ENCODE results near the gene GPATCH8.
A peak's percentile ranks its signal among the peaks of the same experiment; 100 is the strongest.
"Not testable (repeated sequence)": the region's sequence is repeated elsewhere in the genome, so short reads cannot be mapped to it uniquely, and the experiment has no call there.

GPATCH8 gene

DNA sequence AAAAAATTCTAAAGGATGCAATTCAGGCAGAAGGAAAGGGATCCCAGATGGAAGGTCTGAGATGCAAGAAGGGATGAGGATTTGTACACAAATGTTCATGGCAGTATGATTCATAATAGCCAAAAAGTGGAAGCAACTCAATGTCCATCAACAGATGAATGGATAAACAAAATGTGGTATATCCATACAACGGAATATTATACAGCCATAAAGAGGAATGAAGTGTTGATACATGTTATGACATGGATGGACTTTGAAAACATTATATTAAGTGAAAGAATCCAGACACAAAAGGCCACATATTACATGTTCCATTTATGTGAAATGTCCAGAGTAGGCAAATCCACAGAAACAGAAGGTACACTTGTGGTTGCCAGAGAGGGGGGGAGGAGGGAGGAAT lies 23.9 kb upstream of the GPATCH8 start:
- no peak for DNase-seq (ENCODE audit: low spot score)

DNA sequence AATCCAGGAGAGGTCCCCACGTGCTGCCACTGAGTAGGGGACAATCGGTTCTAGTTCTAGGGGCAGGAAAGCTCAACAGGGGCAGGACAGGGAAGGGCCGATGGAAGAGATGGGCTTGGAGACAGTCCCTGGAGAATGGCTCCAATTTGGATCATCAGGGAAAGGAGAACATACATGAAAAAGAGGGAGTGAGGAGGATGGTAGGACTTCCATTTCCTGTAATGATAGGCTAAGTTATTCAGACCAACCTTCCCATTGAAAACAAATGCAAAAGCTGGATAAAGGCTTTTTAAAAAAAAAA lies 20.4 kb upstream of the GPATCH8 start:
- DNase-seq (ENCODE audit: low spot score): no peak

DNA sequence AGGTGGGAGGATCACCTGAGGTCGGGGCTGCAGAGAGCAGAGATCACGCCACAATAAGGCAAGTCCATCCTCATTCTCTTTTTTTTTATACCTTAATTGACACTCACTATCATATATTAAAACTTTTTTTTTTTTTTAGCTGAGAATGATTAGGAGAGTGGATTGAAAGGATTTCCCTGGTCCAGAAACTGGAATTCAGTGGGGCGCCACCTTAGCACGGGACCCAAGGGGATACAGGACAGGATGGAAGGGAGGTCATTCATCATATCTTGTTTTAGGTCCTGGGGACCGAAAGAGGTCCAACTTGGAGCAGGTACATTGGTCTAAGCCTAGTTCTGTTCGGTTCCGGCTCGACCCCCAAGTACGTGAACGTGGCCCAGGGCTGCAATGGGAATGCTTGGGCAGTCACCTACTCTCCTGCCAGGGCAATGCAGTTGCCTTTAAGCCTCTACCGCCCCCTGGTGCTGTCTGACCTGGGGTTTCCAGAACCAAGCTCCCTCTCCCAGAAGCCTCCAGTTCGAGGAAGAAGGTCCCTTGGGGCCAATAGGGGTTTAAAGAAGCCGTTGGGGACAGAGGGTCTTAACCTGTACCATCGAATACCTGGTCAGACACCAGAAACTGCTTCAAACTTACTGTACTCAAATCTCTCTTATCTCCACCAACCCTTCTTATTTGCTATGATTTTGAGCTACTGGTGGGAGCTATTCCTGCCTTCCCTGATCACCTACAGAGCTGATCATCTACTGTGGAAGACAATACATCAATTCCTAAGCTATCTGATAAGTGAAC lies 19.9 kb upstream of the GPATCH8 start:
- peak; percentile 56 for DNase-seq (ENCODE audit: low spot score)

DNA sequence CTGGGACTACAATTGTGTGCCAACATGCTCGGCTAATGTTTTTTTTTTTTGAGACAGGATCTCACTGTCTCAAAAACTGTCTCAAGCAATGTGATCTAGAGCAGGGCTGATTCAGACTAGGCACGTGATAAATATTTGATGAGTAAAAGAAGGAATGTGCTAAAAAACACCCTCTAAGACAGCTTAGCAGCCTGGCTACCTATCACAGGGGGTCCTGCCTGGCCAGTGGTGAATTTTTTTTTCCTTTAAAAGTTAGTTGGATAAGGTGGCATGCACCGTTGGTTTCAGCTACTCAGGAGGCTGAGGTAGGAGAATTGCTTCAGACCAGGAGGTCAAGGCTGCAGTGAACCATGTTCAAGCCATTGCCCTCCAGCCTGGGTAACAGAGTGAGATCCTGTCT lies 14.8 kb upstream of the GPATCH8 start:
- no peak for DNase-seq (ENCODE audit: low spot score)

DNA sequence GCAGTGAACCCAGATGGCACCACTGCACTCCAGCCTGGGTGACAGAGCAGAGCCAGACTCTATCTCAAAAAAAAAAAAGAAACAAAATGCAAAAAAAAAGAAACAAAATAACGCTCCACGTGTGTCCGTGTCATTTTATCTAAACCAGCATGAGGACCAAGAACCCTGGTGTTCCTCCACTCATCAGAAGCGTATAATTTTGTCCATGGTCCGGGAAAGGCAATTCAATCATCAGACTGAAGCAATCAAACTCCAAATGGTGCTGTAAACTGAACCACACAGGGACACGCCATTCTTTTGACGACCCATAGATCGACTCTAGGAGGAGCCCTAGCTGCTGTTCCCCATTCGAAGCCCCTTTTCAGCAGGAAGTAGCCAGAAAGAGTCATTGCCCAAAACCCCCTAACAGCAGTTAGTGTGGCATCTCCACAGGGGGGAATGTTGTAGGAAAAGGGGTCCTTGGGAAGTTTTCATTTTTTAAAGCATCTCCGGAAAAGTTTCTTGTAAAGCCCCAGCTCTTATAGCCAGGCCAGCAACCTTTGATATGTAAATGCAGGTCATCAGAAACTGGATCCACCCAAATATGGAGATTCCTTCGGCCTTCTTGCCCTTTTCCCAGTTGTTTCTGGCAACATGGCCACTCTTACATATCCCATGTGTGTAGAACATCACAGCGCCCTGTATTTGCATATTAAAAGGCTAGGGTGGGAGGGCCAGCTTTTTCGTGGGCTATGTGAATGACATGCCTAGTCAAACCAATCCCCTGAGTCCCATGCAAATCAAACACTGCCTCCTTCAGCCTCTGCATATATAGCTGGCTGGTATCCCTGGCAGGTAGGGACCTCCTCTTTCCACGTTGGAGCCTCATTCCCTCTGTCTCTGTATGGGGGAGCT lies 8.3 kb upstream of the GPATCH8 start:
- DNase-seq (ENCODE audit: low spot score): peak; percentile 12

DNA sequence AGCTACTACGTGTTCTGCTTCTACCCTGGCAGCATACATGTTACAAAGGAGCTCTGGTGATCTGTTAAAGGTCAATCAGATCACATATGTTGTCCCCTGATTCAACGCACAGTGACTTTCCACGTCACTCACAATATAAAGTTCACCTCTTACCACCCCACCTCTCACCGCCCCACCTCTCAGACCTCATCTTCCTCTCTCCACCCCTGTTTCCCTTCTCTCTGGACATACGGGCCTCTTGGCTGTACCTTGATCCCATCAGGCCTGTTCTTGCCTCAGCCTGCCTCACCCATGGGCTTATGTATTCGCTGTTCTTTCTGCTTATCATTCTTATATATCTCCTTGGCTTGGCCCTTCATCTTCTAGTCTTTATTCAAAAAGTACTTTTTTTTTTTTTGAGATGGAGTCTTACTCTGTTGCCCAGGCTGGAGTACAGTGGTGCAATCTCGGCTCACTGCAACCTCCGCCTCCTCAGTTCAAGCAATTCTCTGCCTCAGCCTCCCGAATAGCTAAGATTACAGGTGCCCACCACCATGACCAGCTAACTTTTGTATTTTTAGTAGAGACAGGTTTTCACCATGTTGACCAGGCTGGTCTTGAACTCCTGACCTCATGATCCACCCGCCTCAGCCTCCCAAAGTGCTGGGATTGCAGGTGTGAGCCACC lies 3.9 kb upstream of the GPATCH8 start:
- DNase-seq (ENCODE audit: low spot score): not testable (repeated sequence)

DNA sequence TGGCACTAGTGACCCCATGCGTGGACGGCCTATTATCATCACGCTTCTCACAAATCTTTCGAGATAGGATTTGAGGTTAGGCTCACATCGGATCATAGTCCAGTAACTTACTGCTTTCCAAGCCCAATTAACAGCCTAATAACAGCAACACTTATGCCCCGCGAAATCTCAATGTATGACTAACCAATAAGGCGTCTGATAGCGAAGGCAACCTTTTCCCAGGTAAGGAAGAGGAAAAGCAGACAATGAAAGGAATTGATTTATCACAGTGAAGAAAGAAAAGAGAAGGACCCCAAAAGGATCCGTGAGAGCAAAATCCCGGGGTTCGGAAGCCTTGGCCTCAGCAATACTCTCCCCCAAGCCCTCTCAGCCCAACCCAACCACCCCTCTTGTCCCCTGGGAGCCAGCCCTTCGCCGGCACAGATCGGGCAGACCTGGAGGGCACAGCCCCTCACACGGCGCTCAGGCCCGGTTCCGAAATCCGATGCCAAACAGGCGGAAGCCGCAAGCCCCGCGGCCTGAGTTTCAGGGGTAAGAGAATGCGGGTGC lies 534 bp downstream of the GPATCH8 start:
- peak; percentile 38 for DNase-seq (ENCODE audit: low spot score)

DNA sequence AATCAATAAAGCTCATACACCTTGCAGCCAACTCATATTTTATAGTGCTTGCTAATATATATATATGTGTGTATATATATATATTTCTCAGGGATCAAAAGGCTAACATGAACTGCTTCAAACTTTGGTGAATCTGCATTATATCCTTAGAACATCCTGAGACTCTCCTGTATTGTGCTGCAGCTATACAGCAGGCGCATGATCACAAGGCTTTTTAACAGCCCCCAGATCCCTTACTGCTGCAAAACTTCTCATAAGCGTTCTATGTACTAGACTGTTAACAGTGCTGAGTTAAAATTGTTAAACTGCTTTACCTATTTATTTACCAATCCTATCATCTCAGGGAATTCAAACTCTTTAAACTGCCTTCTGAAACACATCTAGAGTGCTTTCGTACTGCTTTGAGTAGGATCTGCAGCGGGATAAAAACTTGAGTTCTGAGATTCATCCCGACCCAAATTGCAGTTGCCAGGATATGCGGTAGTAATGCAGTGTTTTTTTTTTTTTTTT lies 1.3 kb downstream of the GPATCH8 start:
- DNase-seq (ENCODE audit: low spot score): no peak

DNA sequence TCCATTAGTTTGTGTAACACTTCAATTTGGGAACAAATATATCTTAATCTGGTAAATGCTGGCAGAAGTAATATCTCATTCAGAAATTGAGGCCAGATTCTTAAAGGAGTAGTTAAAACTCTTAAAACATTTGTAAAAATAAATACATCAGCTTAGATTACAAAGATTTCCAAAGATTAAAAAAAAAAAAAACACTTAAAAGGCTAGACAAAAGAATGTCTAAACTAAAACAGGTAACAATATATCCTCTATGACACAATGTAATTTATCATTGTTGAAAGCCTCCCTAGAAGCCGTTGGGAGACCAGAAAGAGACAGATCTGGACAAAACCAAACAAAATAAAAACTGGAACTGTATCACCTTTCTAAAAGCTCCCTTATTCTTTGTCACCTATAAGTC lies 3.5 kb downstream of the GPATCH8 start:
- no peak for DNase-seq (ENCODE audit: low spot score)

DNA sequence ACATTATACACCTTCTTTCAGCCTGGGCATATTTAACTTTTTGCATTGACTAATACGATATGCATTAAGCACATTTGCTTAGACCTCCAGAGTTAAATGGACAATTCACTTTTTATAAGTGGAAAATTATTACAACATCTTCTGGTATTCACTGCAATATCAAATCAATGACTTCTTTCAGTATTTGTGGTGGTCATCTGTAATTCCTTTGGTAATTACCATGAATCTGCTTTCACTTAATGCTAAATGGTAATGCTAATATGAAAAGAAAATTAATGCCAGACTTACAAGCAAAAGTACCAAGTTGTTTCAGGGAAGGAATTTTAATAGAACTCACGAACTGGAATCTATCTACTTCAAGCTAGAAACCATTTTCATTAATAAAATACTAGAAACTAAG lies 6.4 kb downstream of the GPATCH8 start:
- DNase-seq (ENCODE audit: low spot score): no peak

DNA sequence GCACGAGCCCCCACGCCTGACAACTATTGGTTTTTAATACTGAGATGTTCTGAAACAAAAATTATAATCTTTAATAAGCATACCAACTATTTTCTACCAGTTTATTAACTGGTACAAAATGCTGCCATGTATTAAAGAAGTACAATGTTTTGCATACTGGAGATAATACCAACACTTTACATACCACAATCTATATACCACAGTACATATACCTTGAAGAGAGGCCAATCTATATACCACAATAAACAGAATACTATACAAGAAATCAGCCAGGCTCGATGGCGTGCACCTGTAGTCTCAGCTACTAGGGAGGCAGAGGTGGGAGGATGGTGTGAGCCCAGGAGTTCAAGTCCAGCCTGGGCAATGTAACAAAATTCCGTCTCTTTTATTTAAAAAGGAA lies 9.9 kb downstream of the GPATCH8 start:
- no peak for DNase-seq (ENCODE audit: low spot score)

DNA sequence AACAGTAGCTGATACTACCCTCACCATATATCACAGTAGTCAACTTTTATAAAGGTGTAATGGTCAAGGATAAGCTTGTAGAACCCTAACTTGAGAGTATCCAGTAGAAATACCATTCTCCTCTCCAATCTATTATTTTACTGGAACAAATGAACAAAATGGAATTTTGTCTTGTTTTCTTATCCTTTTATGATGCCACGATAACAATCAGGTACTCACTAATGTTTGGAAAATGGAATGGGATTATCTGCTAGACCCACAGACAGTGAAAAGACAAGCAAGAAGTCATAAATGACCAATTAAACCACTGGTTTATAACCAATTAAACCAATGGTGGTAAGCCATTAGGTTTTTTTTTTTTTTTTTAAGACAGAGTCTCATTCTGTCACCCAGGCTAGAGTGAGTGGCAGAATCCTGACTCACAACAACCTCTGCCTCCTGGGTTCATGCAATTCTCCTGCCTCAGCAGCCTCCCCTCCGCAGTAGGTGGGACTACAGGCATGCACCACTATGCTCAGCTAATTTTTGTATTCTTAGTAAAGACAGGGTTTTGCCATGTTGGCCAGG lies 10.4 kb downstream of the GPATCH8 start:
- DNase-seq (ENCODE audit: low spot score): no peak

DNA sequence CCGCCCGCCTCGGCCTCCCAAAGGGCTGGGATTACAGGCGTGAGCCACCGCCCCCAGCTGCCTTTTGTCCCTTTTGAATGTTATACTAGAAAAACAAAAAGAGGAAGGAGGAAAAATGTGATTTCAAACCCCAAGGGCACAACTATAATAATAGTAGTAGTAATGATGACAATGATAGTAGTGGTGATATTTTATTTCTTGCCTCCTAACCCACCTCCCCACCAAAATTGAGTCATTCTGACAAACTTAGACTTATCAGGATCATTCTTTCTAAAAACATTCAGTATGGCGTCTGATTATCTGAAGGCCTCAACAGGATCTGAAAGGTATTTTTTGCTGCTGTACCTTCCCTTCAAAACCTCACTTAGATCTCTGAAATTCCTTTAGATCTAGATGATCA lies 13.6 kb downstream of the GPATCH8 start:
- DNase-seq (ENCODE audit: low spot score): no peak

DNA sequence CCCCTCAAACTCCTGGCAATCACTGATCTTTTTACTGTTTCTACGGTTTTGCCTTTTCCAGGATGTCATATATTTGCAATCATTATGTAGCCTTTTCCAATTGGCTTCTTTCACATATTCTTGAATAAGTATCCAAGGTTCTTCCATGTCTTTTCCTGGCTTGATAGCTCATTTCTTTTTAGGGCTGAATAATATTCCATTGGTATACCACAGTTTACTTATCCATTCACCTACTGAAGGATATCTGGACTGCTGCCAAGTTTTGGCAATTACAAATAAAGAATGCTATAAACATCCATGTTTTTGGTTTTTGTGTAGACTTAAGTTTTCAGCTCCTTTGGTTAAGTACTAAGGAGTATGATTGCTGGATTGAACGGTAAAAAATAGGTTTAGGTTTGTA lies 16.0 kb downstream of the GPATCH8 start:
- no peak for DNase-seq (ENCODE audit: low spot score)

DNA sequence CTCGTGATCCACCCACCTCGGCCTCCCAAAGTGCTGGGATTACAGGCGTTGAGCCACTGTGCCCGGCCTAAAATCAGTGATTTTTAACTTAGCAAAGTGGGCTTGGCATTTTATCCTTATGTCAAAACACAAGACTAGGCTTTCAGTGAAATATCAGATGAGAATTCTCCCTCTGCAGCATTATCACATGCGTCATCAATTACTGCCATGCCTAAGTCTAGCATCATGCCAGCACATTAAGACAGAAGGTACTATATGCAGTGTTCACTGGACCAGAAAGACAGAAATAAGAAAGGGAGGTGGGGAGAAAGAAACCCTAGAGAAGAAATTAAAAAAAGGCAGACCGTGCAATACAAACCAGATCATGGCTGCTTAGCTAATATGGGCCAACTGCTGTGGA lies 29.8 kb downstream of the GPATCH8 start:
- no peak for DNase-seq (ENCODE audit: low spot score)

DNA sequence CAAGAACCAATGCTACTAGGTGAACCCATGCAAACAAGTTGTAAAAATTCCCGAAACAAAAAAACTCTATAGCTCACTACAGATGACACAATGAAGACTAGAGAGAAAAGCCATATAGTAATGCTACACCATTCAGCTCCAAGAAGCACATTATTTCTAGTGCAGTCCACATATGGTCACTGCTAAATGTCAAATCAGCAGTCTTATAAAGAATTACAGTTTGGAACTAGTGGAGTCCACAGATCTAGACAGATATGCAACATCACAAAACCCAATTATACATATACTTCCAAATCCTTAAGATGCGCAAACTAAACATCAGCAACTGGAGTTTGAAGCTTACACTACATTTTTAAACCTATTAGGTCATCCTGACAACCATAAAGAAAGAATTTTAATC lies 33.5 kb downstream of the GPATCH8 start:
- no peak for DNase-seq (ENCODE audit: low spot score)

DNA sequence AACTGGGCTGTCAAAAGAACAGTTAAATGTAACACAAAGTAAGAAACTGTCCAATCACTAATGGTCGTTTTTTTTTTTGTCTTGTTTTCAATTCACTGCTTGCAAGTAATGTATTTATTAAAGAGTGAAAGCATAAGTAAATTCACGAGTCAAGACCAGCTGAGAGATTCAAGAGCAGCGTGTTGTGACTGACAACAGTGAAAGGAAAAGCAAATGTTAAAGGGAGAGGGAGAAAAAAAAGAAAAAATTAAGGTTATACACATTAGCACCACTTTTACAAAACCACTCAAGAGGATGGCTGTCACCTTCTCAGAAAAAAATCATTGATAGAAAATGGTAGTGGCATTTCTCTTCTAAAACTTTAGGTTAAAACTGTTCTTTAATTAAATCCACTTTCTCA lies 36.1 kb downstream of the GPATCH8 start:
- no peak for DNase-seq (ENCODE audit: low spot score)

DNA sequence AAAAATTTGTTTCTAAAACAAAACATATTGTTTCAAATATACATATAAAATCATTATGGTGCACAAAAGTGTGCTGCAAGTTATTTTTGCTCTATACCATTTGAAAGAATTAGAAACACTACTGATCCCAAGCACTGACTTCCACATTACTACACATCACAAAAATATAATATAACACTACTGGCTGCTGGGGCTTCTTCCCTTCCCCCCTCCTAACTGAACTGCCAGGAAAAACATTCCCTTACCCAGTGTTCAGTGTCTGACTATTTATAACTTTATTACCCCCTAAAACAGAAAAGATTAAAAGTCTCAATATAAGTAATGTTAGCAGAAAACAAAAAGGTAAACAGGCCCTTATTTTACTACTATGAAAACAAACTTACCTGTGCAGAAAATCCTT lies 36.9 kb downstream of the GPATCH8 start:
- DNase-seq (ENCODE audit: low spot score): no peak

DNA sequence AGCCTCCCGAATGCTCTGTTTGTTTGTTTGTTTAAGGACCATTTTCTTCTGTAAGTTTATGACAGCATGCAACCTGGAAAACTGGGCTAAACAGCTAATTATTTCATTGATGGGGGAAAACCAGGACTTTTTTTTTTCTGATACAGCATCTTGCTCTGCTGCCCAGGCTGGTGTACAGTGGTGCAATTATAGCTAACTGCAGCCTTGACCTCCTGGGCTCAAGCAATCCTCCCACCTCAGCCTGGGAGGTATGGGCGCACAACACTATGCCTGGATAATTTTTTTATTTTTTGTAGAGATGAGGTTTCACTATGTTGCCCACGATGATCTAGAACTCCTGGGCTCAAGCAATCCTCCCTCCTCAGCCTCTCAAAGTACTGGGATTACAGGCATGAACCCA lies 37.3 kb downstream of the GPATCH8 start:
- DNase-seq (ENCODE audit: low spot score): no peak

DNA sequence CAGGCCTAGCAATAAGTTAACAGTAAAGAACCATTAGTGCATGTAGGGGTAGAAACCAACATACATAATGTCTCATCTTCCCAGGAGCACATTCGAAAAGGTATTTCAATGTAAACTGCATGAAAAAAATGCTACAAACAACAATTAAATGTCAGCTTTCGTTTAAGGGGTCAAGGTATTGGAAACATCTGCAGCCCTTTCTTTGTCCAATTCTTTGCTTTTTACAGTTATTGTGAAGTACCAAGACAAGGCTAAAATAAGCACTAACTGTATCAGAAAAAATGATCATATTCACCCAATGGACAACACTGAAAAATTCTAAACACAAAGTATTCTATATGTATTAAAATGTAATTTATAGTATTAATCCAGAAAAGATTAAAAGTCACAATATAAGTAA lies 37.9 kb downstream of the GPATCH8 start:
- no peak for DNase-seq (ENCODE audit: low spot score)

DNA sequence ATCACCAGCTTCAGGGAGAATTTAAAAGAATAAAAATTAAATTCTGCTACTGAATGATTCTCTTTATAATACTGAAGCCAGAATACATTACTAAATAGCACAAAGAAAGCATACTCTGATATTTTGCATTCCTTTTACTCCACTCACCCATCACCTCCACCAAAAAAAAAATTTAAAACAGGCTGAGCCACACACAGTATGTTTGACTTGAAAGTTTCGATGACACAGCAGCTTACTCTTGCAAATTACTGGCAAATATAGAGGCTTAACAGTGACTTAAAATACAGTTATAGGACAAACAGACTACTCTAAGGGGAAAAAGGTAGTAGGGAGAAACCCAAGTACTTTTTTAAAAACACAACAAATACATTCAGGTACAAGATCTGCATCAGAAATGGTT lies 39.2 kb downstream of the GPATCH8 start:
- no peak for DNase-seq (ENCODE audit: low spot score)

DNA sequence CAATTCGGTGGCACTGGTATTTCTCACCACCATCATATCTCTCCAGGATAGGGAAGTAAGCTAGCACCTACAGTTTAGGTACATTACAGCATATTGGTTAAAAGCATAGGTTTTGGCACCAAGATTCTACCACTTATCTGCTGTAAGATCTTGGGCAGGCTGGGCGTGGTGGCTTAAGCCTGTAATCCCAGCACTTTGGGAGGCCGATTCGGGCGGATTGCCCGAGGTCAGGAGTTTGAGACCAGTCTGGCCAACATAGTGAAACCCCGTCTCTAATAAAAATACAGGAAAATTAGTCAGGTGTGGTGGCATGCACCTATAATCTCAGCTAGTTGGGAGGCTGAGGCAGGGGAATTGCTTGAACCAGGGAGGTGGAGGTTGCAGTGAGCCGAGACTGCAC lies 51.4 kb downstream of the GPATCH8 start:
- no peak for DNase-seq (ENCODE audit: low spot score)

Data from germinal center (tissue), 1 donor.